ENCODE measurements around the gene SULT1A2. TPM values are rescaled to one million over a fixed set of nuclear protein-coding genes. Genes with fewer than 3 reads are reported as not detected.

The SULT1A2 gene
- total and polyA plus RNA-seq, 2 of the 13 experiments (the other 11 are each of a cell fraction or from before 2014, with no cell fraction given), result 33.0 to 34.2 TPM

DNA sequence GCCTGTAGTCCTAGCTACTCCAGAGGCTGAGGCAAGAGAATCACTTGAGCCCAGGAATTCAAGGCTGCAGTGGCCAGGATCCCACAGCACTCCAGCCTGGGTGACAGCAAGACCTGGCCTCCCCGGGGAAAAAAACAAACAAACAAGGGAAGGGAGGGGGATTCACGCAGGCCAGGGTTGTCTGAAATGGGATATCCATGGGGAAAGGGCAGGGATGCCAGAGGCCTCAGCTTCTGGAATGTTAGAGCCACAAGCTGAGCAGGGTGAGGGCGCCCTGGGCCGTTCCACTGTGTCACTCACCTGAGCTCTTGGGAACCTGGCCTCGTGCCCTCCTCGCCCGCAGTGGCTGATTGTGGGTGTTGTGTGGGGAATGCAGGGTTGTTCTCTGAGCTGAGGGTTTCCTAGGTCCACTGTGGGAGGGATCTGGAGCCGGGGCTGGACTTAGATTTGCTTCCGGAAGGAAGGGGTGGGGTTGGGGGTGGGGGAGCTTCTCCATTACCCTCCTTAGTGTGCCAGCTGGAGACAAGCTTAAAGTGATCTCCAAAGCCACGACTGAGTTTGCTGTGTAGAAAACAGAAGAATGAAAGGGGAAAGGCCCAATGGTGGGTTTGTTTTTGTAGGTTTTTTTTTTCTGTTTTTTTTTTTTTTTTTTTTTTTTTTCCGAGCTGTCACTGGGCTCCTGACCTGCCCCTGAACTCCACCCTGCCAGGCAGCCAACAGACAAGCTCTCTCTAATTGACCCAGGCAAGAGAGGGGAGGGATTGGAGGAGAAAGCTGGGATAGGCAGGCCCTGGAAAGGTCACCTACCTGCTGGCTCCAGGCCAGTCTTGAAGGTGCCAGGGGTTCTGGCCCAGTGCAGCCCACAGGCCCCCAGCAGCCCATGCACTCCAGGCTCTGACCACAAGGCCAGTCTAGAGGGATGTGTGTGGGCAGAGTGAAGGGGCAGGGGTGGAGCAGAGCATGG lies 13.1 kb upstream of the SULT1A2 start, which contains the start of gene SULT1A1 (continued):
- TF ChIP-seq, protein P1, sequence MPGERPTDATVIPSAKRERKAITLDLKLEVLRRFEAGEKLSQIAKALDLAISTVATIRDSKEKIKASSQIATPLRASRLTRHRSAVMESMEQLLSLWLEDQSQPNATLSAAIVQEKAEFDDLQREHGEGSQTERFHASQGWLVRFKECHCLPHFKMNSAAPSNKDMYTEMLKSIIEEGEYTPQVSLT (CRISPR knock-in tag; IDR thresholded peaks at IDR 0.05; ENCODE audit: borderline replicate concordance, low read depth), result 0 out of 2 replicates have a peak, but pooled peaks have one; percentile 67
- TF ChIP-seq HDAC6 (IDR thresholded peaks at IDR 0.05; ENCODE audit: low read depth, low read length), result no peak
- TF ChIP-seq RXRB (CRISPR knock-in tag; IDR thresholded peaks at IDR 0.05; ENCODE audit: borderline replicate concordance), result peak; percentile 60
- TF ChIP-seq, protein P2, sequence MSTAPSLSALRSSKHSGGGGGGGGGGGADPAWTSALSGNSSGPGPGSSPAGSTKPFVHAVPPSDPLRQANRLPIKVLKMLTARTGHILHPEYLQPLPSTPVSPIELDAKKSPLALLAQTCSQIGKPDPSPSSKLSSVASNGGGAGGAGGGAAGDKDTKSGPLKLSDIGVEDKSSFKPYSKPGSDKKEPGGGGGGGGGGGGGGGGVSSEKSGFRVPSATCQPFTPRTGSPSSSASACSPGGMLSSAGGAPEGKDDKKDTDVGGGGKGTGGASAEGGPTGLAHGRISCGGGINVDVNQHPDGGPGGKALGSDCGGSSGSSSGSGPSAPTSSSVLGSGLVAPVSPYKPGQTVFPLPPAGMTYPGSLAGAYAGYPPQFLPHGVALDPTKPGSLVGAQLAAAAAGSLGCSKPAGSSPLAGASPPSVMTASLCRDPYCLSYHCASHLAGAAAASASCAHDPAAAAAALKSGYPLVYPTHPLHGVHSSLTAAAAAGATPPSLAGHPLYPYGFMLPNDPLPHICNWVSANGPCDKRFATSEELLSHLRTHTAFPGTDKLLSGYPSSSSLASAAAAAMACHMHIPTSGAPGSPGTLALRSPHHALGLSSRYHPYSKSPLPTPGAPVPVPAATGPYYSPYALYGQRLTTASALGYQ (CRISPR knock-in tag; IDR thresholded peaks at IDR 0.05), result 0 out of 2 replicates have a peak, but pooled peaks have one; percentile 45
- peak; percentile 12 for TF ChIP-seq YY1 (IDR thresholded peaks at IDR 0.05; ENCODE audit: insufficient read depth, insufficient replicate concordance, low read depth, low read length)
- TF ChIP-seq, protein P3, sequence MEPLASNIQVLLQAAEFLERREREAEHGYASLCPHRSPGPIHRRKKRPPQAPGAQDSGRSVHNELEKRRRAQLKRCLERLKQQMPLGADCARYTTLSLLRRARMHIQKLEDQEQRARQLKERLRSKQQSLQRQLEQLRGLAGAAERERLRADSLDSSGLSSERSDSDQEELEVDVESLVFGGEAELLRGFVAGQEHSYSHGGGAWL (CRISPR knock-in tag; IDR thresholded peaks at IDR 0.05), result no peak; the same call in 1 of the 2 replicates
- TF ChIP-seq HNF4A (CRISPR knock-in tag; IDR thresholded peaks at IDR 0.05), result peak; percentile 75
- TF ChIP-seq SSRP1 (CRISPR knock-in tag; IDR thresholded peaks at IDR 0.05), result no peak; the same call in 1 of the 2 replicates
- TF ChIP-seq GATAD2A (CRISPR knock-in tag; IDR thresholded peaks at IDR 0.05), result peak; percentile 59
- TF ChIP-seq, protein P4, sequence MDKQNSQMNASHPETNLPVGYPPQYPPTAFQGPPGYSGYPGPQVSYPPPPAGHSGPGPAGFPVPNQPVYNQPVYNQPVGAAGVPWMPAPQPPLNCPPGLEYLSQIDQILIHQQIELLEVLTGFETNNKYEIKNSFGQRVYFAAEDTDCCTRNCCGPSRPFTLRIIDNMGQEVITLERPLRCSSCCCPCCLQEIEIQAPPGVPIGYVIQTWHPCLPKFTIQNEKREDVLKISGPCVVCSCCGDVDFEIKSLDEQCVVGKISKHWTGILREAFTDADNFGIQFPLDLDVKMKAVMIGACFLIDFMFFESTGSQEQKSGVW (CRISPR knock-in tag; IDR thresholded peaks at IDR 0.05; ENCODE audit: borderline replicate concordance), result no peak
- TF ChIP-seq YEATS4 (CRISPR knock-in tag; IDR thresholded peaks at IDR 0.05; ENCODE audit: borderline replicate concordance), result peak; percentile 79
- TF ChIP-seq, protein P5, sequence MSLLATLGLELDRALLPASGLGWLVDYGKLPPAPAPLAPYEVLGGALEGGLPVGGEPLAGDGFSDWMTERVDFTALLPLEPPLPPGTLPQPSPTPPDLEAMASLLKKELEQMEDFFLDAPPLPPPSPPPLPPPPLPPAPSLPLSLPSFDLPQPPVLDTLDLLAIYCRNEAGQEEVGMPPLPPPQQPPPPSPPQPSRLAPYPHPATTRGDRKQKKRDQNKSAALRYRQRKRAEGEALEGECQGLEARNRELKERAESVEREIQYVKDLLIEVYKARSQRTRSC (CRISPR knock-in tag; IDR thresholded peaks at IDR 0.05; ENCODE audit: low read depth), result no peak
- no peak for TF ChIP-seq ZNF841 (CRISPR knock-in tag; IDR thresholded peaks at IDR 0.05; ENCODE audit: borderline replicate concordance)
- TF ChIP-seq, protein P6, sequence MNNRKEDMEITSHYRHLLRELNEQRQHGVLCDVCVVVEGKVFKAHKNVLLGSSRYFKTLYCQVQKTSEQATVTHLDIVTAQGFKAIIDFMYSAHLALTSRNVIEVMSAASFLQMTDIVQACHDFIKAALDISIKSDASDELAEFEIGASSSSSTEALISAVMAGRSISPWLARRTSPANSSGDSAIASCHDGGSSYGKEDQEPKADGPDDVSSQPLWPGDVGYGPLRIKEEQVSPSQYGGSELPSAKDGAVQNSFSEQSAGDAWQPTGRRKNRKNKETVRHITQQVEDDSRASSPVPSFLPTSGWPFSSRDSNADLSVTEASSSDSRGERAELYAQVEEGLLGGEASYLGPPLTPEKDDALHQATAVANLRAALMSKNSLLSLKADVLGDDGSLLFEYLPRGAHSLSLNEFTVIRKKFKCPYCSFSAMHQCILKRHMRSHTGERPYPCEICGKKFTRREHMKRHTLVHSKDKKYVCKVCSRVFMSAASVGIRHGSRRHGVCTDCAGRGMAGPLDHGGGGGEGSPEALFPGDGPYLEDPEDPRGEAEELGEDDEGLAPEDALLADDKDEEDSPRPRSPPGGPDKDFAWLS (CRISPR knock-in tag; IDR thresholded peaks at IDR 0.05; ENCODE audit: borderline replicate concordance), result no peak
- TF ChIP-seq ZNF260 (CRISPR knock-in tag; IDR thresholded peaks at IDR 0.05; ENCODE audit: borderline replicate concordance, low read depth), result no peak
- TF ChIP-seq ZBTB20 (CRISPR knock-in tag; IDR thresholded peaks at IDR 0.05; ENCODE audit: borderline replicate concordance, low read depth), result peak; percentile 79; the same call in 1 of the 2 replicates
- 0 out of 2 replicates have a peak, but pooled peaks have one; percentile 64 for TF ChIP-seq SMAD1 (CRISPR knock-in tag; IDR thresholded peaks at IDR 0.05; ENCODE audit: borderline replicate concordance, low read depth)
- TF ChIP-seq, protein P7, sequence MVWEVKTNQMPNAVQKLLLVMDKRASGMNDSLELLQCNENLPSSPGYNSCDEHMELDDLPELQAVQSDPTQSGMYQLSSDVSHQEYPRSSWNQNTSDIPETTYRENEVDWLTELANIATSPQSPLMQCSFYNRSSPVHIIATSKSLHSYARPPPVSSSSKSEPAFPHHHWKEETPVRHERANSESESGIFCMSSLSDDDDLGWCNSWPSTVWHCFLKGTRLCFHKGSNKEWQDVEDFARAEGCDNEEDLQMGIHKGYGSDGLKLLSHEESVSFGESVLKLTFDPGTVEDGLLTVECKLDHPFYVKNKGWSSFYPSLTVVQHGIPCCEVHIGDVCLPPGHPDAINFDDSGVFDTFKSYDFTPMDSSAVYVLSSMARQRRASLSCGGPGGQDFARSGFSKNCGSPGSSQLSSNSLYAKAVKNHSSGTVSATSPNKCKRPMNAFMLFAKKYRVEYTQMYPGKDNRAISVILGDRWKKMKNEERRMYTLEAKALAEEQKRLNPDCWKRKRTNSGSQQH (CRISPR knock-in tag; IDR thresholded peaks at IDR 0.05; ENCODE audit: low read depth), result peak; percentile 72; the same call in 1 of the 2 replicates
- TF ChIP-seq ZSCAN20 (CRISPR knock-in tag; IDR thresholded peaks at IDR 0.05; ENCODE audit: borderline replicate concordance), result no peak
- no peak for TF ChIP-seq TOPORS (CRISPR knock-in tag; IDR thresholded peaks at IDR 0.05)
